ENCODE measurements around the gene CPEB3.

DNA sequence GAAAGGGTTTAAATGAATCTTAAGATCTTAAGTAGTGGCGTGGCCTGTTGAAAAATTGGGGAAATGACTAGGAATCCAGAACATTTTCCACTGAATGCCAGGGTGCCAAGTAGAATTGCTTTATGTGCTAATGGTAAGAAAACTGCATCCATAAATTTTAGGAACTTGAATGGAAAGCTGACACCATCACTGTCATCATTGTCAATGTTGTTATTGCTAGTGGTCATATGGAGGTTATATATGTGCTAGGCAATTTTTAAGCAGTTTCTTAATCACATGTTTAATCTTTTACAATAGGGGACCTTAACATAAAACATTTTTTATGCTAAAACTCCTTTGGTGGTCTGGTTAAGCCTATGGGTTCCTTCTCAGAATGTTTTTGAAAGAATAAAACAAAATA is 13.2 kb upstream of the CPEB3 start:
- TF ChIP-seq, protein P1, sequence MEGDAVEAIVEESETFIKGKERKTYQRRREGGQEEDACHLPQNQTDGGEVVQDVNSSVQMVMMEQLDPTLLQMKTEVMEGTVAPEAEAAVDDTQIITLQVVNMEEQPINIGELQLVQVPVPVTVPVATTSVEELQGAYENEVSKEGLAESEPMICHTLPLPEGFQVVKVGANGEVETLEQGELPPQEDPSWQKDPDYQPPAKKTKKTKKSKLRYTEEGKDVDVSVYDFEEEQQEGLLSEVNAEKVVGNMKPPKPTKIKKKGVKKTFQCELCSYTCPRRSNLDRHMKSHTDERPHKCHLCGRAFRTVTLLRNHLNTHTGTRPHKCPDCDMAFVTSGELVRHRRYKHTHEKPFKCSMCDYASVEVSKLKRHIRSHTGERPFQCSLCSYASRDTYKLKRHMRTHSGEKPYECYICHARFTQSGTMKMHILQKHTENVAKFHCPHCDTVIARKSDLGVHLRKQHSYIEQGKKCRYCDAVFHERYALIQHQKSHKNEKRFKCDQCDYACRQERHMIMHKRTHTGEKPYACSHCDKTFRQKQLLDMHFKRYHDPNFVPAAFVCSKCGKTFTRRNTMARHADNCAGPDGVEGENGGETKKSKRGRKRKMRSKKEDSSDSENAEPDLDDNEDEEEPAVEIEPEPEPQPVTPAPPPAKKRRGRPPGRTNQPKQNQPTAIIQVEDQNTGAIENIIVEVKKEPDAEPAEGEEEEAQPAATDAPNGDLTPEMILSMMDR (IDR thresholded peaks at IDR 0.05; ENCODE audit: extremely low read depth in 1 of 2, insufficient read depth in 1 of 2, low read depth in 1 of 2, low read length in 2 of 2): no peak
- TF ChIP-seq FOS (IDR thresholded peaks at IDR 0.05; ENCODE audit: borderline replicate concordance, insufficient read depth, low read length) (no peak), POLR2A (IDR thresholded peaks at IDR 0.05; ENCODE audit: low read depth, low read length) (no peak), EZH2 (IDR thresholded peaks at IDR 0.05; ENCODE audit: borderline replicate concordance, low read depth, low read length, severe bottlenecking) (no peak), GATA2 (IDR thresholded peaks at IDR 0.05; ENCODE audit: insufficient read depth, insufficient read length, low read depth, low read length) (no peak), POLR2AphosphoS5 (IDR thresholded peaks at IDR 0.05; ENCODE audit: insufficient read depth, low read depth, low read length) (no peak), MYC (IDR thresholded peaks at IDR 0.05; ENCODE audit: low read depth, low read length) (no peak)
- TF ChIP-seq, protein P2, sequence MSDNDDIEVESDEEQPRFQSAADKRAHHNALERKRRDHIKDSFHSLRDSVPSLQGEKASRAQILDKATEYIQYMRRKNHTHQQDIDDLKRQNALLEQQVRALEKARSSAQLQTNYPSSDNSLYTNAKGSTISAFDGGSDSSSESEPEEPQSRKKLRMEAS (IDR thresholded peaks at IDR 0.05; ENCODE audit: insufficient read depth, insufficient read length): no peak

Data from endothelial cell of umbilical vein (primary cell).